22Rv1 (cell line): Measurements from ENCODE around the gene DPP6.

Experiments
- H3K27ac ChIP-seq: fragments of 450-650 bp; 2 replicates; pipeline ENCODE4 v1.5.1; 2017
- ZFX ChIP-seq: fragments of 450-650 bp; IDR thresholded peaks from 2 replicates; pipeline ENCODE4 v1.6.1; 2017; ENCODE audit warnings: antibody characterized with exemption, borderline replicate concordance
- TF ChIP-seq, protein P1 (sequence below): fragments of 450-650 bp; IDR thresholded peaks from 2 replicates; pipeline ENCODE4 v1.5.1; 2017; ENCODE audit warnings: mild to moderate bottlenecking

DPP6 gene

GRCh38 chr7:154473360-154473759 lies 421.2 kb downstream of the DPP6 start:
- TF ChIP-seq, protein P1, sequence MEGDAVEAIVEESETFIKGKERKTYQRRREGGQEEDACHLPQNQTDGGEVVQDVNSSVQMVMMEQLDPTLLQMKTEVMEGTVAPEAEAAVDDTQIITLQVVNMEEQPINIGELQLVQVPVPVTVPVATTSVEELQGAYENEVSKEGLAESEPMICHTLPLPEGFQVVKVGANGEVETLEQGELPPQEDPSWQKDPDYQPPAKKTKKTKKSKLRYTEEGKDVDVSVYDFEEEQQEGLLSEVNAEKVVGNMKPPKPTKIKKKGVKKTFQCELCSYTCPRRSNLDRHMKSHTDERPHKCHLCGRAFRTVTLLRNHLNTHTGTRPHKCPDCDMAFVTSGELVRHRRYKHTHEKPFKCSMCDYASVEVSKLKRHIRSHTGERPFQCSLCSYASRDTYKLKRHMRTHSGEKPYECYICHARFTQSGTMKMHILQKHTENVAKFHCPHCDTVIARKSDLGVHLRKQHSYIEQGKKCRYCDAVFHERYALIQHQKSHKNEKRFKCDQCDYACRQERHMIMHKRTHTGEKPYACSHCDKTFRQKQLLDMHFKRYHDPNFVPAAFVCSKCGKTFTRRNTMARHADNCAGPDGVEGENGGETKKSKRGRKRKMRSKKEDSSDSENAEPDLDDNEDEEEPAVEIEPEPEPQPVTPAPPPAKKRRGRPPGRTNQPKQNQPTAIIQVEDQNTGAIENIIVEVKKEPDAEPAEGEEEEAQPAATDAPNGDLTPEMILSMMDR: no peak
- TF ChIP-seq ZFX: no peak
- H3K27ac ChIP-seq: no peak overlapping the region

DNA sequence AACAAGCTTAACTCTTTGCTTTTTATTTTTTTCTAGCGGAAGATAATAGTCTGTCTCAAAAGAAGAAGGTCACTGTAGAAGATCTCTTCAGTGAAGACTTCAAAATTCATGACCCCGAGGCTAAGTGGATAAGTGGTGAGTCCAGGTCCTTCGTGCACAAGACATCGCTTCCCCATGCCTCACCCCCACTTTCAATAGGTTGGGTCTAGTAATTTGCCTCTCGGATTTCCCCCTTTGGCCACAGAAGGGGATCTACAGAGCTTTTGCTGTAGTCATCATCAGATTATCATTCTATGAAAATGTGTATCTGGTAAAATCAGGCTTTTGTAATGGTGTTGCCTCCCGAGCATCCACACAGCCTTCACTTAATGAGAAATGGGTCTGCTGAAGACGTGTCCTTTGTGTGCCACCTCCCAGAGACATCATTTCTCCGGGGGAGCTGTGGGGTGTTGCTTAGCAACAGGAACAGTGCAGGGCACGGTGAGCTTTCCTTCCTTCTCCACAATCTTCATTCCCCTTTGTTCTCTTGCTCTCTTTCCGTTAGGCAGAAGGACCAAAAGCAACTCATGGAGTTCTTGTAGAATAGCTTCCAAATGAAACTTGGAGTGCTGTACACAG lies 422.8 kb downstream of the DPP6 start:
- no peak for TF ChIP-seq ZFX
- TF ChIP-seq, protein P1: no peak
- no peak overlapping the region for H3K27ac ChIP-seq

DNA sequence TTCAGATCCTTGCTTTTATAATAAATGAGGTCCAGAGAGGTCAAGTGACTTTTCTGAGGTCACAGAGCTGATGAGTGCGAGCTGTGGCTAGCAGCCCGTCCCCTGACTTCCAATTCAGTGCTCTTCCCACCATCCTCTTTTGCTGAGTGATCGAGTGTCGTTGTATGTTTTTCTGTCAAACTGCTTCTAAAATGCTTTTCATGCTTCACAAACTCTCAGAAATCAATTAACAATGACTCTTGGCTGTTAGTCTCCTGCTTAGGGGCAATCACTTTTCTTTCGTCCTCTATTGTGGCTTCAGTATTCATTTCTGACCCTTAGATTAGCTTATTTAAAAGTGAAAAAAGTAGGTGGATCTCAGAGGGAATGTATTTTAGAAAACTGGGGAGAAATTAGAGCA lies 423.7 kb downstream of the DPP6 start:
- no peak overlapping the region for H3K27ac ChIP-seq
- TF ChIP-seq, protein P1: no peak
- TF ChIP-seq ZFX: no peak

DNA sequence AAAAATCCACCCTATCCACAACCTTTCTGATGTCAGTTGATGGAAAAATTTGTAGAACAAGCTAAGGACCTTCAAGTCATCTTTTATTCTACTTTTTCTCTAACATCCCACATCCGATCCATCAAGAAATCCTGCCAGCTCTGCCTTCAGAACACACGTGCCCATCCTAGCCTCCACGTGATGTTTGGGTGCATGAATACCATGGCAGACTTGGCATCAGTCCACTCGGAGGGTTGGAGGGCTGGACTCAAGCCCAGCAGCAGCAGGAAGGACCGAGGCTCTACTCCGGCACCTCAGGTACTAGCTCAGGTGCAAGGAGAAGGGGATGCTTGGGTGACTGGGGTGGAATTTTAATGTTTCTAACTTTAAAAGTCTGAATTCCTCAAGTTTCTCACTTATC lies 428.6 kb downstream of the DPP6 start:
- TF ChIP-seq, protein P1: no peak
- no peak for TF ChIP-seq ZFX
- no peak overlapping the region for H3K27ac ChIP-seq

DNA sequence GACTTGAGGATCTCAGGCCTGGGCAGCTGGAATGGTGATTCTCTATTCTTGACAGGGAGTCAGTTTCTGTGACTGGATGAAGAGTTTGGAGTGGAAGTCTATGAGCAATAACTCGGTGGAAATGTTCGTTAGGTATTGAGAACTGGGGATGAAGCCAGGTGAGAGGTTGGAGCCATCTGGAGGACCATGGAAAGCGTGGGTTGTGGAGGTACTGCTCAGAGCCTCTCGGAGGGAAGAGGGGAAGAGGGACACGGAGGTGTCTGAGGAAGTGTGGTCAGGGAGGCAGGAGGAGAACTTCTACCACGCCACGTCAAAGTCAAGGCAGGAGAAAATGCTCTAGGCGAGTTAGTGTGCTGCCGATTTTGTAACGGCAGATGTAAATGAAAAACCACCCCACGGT lies 430.7 kb downstream of the DPP6 start:
- H3K27ac ChIP-seq: no peak overlapping the region
- no peak for TF ChIP-seq ZFX

DNA sequence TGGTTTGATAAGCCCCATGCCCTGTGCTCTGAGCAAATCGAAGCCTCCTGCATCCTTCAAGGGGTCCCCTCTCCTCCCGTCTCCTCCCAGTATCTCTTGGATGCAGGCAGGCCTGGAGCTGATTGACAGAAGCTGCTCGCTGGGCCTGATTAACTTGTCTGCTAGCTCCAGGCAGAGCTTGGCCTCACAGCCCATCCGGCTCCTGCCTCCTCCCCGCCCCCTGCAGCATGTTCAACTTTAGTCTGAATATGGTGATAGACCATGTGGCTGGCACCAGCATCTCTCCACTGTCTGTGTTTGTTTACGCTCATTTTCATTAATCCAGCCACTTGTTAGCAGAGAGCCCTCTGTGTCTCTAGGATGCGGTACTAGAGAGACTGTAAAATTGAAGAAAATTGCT lies 432.2 kb downstream of the DPP6 start:
- no peak overlapping the region for H3K27ac ChIP-seq
- no peak for TF ChIP-seq ZFX
- TF ChIP-seq, protein P1: no peak

GRCh38 chr7:154484943-154485342 lies 432.7 kb downstream of the DPP6 start:
- TF ChIP-seq, protein P1: no peak
- TF ChIP-seq ZFX: no peak
- no peak overlapping the region for H3K27ac ChIP-seq

DNA sequence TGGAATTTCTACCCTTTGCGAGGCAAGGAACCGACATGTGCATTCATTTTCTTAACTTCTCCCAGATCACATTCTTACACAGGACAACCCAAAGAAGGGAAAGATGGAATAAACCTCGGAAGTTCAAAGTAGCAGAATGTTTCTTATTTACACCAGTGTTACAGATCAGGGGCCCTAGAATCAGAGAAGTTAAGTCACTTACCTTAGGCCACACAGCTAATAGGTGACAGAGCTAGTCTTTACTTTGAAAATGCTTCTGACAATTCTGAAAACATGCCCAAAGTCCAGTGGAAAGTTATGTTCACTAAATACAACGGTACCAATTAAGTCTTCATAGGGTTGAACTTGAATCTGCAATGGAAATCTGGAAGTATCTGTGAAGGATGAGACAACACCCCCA lies 437.7 kb downstream of the DPP6 start:
- TF ChIP-seq, protein P1: no peak
- no peak for TF ChIP-seq ZFX
- H3K27ac ChIP-seq: no peak overlapping the region
